ES-I3 (cell line): ENCODE results near the gene RPTOR.
"Not testable (repeated sequence)": the region's sequence is repeated elsewhere in the genome, so short reads cannot be mapped to it uniquely, and the experiment has no call there.

ENCODE experiments used
- H3K36me3 ChIP-seq: 2 replicates; pipeline ENCODE4 v1.6.1; 2013; ENCODE audit warnings: mild to moderate bottlenecking, low read length, control low read depth, moderate library complexity; ENCODE audit not compliant: insufficient read depth
- H3K4me1 ChIP-seq: 2 replicates; pipeline ENCODE4 v1.6.1; 2013; ENCODE audit warnings: mild to moderate bottlenecking, control low read depth, low read length; ENCODE audit not compliant: insufficient read depth
- H3K9ac ChIP-seq: 2 replicates; pipeline ENCODE4 v1.6.1; 2013; ENCODE audit warnings: low read depth, mild to moderate bottlenecking, low read length, moderate library complexity
- H3K9me3 ChIP-seq: 2 replicates; pipeline ENCODE4 v1.6.1; 2013; ENCODE audit warnings: mild to moderate bottlenecking, low read length, moderate library complexity; ENCODE audit not compliant: control insufficient read depth, insufficient read depth

RPTOR gene

DNA sequence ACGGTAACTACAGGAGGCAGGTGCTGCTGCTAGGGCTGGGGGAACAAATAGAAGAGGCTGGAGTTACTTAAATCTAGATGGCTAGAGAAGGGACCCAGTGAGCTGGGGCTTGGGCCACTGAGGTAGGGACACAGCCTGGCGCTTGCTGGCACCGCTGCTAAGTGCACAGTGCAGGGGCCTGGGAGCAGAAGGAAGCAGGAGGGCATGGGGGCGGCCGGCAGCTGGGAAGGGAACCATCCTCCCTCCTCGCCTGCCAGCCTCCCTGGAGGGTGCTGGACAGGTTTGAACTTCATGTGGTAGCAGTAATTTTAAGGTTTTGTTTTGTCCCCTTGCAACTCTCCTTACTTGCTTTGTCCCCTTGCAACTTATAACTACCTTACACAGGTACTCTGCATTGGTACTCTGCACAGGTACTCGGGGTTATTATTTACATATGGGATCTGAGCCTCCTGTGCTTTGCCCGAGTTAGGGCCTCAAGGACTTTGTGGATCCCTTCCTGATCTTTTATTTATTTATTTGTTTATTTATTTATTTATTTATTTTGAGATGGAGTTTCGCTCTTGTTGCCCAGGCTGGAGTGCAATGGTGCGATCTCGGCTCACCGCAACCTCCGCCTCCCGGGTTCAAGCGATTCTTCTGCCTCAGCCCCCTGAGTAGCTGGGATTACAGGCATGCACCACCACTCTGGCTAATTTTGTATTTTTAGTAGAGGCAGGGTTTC lies 34.2 kb downstream of the RPTOR start:
- not testable (repeated sequence) for H3K9ac ChIP-seq, H3K4me1 ChIP-seq, H3K9me3 ChIP-seq, H3K36me3 ChIP-seq

DNA sequence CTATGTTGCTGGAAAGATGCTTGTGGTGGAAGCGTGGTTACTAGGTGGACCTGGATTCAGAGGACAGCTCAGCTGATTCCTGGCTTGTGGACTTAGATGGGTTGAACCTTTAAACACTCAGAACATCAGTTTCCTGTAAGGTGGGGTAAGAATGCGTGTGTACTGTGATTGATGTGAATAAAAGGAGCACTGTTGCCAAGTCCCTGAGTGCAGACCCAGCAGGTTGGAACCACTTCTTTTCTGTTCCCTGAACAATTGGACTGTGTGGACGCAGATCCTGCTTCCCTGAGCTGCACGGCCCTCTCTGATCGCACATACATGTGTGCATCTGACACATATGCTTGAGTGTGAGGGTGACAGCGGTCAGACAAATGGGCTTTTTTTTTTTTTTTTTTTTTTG lies 37.5 kb downstream of the RPTOR start:
- Histone ChIP-seq H3K36me3 (no peaks in the 10 kb centered on the region), H3K4me1 (no peaks in the 10 kb centered on the region), H3K9me3 (no peaks in the 10 kb centered on the region), H3K9ac (no peak overlapping the region)

DNA sequence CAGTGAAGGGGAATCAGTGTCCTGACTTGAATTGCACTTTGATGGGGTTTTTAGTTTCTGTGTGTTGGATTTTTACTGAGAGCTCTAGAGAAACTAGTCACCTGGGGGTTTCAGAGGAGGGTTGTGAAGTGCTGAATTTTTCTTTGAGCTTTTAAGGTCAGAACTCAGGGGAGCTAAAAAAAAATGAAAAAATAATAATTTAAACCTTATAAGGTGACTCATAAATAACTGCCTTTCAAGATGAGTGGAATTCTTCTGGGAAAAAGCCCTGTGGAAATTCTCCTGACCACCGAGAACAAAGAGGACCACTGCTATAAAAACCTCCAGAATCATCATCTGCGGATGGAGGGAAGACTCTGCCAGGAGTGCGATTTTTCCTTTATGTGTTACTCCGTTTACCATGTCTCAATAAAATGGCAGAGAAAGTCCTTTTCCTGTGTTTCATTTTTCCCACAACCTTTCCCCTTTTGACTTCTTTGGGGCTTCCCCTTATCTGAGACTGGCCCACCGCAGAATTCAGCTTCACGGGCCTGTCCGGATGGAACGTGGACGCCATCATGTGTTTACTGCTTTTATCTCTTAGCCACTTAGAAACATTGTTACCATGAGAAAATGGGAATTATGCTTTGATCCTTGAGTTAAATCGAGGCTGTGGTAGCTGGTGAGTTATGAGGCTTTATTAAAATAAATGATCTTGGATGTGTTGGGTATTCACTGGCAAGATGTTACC lies 39.7 kb downstream of the RPTOR start:
- no peaks in the 10 kb centered on the region for H3K9me3 ChIP-seq
- no peaks in the 10 kb centered on the region for H3K4me1 ChIP-seq
- no peak overlapping the region for H3K9ac ChIP-seq
- H3K36me3 ChIP-seq, result no peaks in the 10 kb centered on the region

- no peak overlapping the region for H3K9ac ChIP-seq
- H3K4me1 ChIP-seq, result no peaks in the 10 kb centered on the region
- no peaks in the 10 kb centered on the region for H3K36me3 ChIP-seq
- H3K9me3 ChIP-seq, result no peaks in the 10 kb centered on the region
Observed at GRCh38 chr17:80585890-80586845, 41.5 kb downstream of the RPTOR start.

- H3K36me3 ChIP-seq, result no peaks in the 10 kb centered on the region
- no peak overlapping the region for H3K9ac ChIP-seq
- H3K4me1 ChIP-seq, result no peaks in the 10 kb centered on the region
- H3K9me3 ChIP-seq, result no peaks in the 10 kb centered on the region
Observed at GRCh38 chr17:80586846-80587228, 42.2 kb downstream of the RPTOR start.

DNA sequence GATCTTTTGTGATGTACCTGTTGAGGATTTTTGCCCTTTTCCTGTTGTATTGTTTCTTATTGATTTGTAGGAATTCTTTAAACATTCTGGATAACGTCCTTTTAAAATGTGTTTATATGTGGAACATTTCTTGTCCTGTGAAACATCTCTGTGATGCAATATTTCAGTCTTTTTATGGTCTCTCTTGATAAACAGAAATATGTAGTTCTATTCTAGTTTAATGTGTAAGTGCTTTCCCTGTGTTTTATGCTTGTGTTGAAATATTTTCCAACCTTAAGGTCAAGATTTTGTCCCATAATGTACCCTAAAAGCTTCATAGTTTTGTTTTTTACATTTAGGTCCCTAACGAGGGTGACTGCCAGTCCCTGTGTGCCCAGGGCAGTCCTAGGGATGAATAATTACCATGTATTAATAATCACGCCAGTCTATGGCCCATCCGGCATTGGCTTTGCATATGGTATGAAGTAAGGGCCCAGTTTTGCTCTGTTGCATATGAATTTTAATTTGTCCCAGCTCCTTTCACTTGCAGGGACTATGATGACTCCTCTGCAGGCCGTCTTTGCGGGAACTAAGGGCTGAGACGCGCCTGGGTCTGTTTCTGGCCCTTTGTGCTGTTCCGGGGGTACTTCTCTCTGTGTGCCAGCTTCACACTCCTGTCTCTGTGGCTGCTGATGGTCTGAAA lies 44.2 kb downstream of the RPTOR start:
- Histone ChIP-seq H3K4me1 (no peaks in the 10 kb centered on the region), H3K9me3 (no peaks in the 10 kb centered on the region), H3K9ac (no peak overlapping the region), H3K36me3 (no peaks in the 10 kb centered on the region)

DNA sequence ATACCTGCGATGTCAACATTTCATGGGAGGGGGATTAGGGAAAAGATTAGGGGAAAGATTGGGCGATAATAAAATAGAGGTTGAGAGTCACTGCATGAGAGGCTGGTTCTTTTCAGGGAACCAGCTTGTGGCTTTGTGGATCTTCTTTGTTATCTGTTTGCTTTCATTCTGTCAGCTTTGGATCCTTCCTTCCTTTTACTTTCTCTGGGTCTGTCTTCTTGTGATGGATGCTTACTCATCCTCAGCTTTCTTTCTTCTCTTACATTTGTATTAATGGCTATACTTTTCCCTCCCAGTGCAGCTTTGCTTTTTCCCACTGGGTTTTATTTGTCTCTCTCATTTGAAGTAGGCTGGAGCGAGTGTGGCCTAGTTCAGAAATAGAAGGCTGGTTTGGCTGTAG lies 47.1 kb downstream of the RPTOR start:
- H3K9ac ChIP-seq, result no peak overlapping the region
- no peaks in the 10 kb centered on the region for H3K4me1 ChIP-seq
- H3K9me3 ChIP-seq, result no peaks in the 10 kb centered on the region
- H3K36me3 ChIP-seq, result no peaks in the 10 kb centered on the region

DNA sequence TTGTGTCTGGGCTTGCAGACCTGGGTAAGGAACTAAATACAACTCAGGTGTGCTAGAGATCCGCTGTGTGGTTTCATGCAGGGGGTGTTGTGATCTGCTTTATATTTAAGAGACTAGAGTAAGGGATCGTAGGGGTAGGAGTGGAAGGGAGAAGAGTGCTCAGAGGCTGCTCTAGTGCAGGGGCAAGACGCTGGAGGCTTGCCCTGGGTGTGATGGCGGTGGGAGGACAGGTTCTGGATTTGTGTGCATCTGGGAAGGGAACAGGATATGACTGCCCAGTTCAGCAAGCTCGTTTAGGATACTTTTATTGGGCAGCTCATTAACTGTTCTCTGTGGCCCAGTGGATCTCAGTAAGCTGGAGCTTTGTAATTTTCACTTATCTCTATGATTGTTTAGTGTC lies 47.6 kb downstream of the RPTOR start:
- Histone ChIP-seq H3K36me3 (no peaks in the 10 kb centered on the region), H3K9ac (no peak overlapping the region), H3K9me3 (no peaks in the 10 kb centered on the region), H3K4me1 (no peaks in the 10 kb centered on the region)

- no peak overlapping the region for H3K9ac ChIP-seq
- H3K9me3 ChIP-seq, result no peaks in the 10 kb centered on the region
- H3K36me3 ChIP-seq, result no peaks in the 10 kb centered on the region
- H3K4me1 ChIP-seq, result no peaks in the 10 kb centered on the region
Observed at GRCh38 chr17:80593181-80593580, 48.5 kb downstream of the RPTOR start.

DNA sequence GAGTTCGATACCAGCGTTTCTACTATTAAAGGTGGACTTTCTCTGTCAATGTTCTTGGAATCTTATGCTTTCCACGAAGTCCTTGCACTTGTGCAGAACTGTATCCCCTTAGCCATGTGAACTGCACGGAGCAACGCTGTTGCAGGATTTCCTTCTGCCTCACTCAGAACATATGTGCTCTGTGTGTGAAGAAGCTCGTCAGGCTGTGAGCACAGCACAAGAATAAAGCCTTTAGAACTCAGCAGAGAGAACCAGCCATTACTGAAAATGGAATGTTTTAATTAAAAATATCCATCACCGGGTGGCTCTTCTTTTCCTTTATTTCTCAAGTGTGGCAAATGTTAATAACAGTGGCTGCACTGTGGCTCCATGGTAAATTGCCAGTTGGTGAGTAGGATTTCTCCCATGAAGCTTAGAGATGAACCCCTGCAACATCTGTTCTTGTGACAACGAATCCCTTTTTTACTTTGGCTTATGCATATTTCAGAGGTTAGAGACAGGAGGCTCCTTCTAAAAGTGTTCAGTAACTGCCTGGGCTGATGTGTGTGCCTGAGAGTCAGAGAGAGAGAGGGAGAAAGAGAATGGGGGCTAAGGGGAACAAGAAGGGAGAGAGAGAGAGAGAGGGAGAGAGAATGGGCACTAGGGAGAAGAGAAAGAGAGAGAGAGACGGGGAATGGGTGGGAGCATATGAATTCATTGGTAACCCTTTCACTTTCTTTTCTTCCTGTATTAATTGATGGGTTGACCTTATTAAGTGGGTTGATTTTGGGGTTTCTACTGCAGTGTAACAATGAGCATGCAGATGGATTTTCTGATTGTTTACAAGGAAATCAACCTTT lies 50.0 kb downstream of the RPTOR start:
- no peaks in the 10 kb centered on the region for H3K36me3 ChIP-seq
- H3K4me1 ChIP-seq, result no peaks in the 10 kb centered on the region
- no peak overlapping the region for H3K9ac ChIP-seq
- H3K9me3 ChIP-seq, result no peaks in the 10 kb centered on the region

GRCh38 chr17:80596760-80597608 lies 52.3 kb downstream of the RPTOR start:
- no peaks in the 10 kb centered on the region for H3K4me1 ChIP-seq
- no peaks in the 10 kb centered on the region for H3K36me3 ChIP-seq
- no peak overlapping the region for H3K9ac ChIP-seq
- no peaks in the 10 kb centered on the region for H3K9me3 ChIP-seq

DNA sequence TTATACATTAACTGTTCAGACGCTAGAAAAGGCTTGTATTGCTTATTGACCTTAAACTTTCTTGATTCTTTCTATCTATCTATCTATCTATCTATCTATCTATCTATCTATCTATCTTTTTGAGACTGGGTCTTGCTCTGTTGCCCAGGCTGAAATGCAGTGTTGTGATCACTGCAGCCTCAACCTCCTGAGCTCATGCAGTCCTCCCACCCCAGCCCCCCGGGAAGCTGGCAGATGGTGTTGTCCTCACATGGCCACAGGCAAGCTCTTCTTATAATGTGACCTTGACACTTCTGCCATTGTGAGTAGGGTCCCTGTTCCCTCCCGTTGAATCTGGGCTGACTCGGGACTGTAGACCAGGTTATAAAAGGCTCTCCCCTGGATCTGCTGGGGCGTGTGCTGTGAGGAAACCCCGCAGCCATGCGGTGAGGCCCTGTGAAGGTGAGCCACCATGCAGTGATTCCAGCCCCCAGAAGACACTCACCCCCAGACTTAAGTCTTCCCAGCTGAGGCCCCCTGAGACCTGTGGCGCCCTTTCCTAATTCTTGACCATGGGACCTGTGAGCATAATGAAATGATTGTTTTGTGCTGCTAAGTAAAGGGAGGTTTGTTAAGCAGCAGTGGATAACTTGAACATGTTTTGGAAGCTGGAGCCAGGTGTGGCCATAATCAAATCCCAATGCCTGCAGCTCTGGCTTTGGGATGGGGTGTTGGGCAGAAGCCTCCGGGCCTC lies 54.3 kb downstream of the RPTOR start:
- Histone ChIP-seq H3K36me3 (no peaks in the 10 kb centered on the region), H3K9me3 (no peaks in the 10 kb centered on the region), H3K4me1 (peaks cover 6% of the 10 kb centered on the region; the same call in 1 of the 2 replicates), H3K9ac (no peak overlapping the region)
